Measurements from ENCODE around the gene NOM1.
"Not testable (repeated sequence)": the region's sequence is repeated elsewhere in the genome, so short reads cannot be mapped to it uniquely, and the experiment has no call there.

The NOM1 gene

GRCh38 chr7:156940421-156941122 is 8.9 kb upstream of the NOM1 start:
- DNase-seq: no peak

DNA sequence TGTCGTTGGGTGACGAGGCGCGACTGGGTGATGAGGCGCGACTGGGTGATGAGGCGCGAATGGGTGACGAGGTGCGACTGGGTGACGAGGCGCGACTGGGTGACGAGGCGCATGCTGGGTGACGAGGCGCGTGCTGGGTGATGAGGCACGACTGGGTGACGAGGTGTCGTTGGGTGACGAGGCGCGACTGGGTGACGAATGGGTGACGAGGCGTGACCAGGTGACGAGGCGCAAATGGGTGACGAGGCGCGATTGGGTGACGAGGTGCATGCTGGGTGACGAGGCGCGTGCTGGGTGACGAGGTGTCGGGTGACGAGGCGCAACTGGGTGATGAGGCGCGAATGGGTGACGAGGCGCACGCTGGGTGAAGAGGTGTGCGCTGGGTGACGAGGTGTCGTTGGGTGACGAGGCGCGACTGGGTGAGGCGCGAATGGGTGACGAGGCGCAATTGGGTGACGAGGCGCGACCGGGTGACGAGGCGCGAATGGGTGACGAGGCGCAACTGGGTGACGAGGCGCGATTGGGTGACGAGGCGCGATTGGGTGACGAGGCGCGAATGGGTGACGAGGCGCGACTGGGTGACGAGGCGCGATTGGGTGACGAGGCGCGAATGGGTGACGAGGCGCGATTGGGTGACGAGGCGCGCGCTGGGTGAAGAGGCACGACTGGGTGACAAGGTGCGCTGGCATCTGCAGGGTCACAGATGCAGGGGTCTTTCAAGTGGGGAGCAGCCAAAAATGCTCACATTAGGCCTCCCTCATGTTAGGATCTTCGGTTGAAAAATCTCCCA is 7.9 kb upstream of the NOM1 start:
- no peak for DNase-seq

GRCh38 chr7:156942708-156943090 is 6.8 kb upstream of the NOM1 start:
- no peak for DNase-seq

DNA sequence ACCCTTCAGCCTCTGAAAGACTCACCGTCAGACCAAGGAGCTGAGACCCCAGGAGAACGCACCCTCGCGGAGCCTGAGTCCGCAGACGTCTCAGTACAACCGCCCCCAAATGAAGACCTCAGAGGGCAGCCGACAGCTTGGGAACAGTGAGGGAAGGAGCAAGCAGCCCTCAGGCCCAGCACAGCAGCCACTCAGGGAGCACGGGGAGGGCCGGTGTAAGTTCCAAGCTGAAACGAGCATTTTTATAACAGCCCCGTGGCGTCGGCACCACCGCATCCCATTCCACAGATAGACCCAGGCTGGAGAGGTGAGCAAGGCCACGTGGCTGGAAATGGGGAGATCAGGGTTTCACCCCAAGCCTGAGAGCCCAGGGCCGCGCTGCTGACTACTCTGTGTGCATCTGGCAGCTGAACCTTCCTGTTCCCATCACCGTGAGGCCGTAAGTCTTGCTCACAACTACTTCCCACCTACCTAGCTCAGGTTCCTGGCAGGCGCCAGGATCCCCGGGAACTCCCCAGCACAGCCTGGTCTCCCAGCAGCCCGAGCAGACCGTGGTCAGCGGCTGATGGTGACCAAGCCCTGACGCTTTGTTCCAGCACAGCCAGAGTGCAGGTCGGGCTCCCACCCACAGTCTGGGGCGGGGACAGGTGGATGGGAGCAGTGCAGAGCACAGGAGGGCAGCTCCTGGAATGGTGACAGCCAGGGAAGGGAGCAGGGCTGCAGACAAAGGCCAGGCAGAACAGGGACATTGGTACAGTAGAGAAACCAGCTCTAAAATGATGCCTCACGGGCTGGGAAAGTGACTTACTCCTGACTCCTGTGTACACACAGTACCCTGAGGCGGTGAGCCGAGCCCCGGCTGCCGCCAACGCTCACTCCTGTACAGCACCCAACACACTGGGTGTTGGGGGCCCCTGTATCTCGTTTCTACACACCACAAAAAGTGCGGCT is 6.1 kb upstream of the NOM1 start:
- no peak for DNase-seq

DNA sequence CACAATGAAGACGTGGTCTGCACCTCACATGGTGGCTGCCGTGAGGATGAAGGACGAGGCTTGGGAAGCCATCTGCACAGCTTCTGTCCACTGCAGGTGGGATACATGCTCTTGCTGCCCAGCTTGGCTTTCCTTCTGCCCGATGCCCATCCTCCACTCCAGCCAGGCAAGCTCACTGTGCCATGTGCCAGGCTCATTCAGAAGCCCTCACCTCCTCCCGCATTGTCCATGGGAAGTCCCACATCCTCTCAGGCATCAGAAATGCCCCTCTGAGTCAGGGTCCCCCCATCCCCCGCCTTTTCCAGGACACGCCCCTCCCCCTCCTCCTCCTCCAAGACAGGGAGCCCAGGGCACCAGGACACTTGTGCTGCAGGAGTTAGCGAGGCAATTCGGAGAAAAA is 4.6 kb upstream of the NOM1 start:
- DNase-seq: no peak

- DNase-seq: no peak
Measured at GRCh38 chr7:156947120-156947843, 2.2 kb upstream of the NOM1 start.

DNA sequence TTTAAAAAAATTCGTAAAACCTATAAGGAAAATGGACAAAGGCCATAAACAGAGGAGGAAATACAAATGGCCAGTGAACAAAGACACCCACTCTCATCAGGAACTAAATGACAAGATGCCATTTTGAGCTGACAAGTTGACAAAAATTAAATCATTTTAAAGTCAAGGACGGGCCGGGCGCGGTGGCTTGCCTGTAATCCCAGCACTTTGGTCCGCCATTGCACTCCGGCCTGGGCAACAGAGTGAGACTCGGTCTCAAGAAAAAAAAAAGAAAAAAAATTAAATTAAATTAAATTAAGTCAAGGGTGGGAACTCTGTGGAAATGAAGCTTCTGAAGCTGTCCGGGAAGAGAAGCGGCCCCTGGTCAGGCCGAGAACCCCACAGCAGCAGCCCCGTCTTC is 1.2 kb upstream of the NOM1 start:
- DNase-seq: peak in 2 of 4 experiments; percentile 6

- DNase-seq: peak in 3 of 4 experiments; percentile 40 to 45 (median 41)
Measured at GRCh38 chr7:156950381-156950858, 908 bp downstream of the NOM1 start.

DNA sequence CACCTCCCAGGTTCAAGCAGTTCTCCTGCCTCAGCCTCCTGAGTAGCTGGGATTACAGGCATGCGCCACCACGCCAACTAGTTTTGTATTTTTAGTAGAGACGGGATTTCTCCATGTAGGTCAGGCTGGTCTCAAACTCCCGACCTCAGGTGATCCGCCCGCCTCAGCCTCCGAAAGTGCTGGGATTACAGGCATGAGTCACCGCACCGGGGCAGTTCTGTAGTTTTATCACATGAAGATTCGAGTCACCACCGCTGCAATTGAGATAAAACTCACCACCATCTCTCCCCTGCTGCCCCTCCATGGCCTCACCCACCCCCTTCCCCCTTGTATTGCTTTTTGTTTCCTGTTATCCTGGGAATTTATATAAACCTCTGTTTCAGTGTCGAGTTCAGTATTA is 3.7 kb downstream of the NOM1 start:
- not testable (repeated sequence) for DNase-seq

DNA sequence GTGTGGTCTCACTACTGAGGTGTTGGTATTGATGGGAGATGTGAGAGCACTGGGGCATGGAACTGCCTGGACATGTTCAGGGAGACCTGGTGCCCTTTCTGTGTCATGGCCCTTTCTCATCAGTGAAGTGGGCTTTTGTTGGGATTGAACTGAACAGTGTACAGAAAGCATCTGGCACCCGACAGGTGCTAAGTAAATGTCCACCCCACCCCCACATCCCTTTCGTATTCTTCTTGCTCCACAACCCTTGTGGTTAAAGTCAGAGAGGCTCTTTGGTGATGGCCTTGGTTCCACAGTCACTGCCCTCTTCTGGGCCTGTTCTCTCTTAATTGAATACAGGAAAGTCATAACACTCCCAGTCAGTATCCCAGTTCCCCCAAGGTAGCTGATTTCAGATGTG is 5.4 kb downstream of the NOM1 start:
- DNase-seq: no peak

DNA sequence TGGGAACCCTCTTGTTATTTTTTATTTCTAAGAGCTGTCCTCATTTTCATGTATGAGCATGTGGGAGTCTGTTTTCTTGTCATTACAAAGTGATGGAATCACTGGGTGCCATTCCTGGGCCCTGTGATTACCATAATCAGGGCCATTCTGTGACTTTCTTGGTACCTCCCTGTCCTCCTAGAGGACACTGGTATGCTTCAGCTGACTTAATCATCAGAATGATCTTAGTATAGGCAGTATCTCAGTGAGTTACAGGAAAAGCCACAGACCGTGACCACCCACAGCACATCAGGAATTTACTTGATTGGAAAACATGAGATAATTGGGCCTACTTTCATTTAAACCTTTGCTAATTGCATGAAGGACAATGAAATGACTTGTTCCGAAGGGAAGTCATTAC is 7.2 kb downstream of the NOM1 start:
- DNase-seq: no peak

GRCh38 chr7:156962145-156962544 is 12.6 kb downstream of the NOM1 start:
- DNase-seq: no peak

- DNase-seq: no peak
Measured at GRCh38 chr7:156962897-156963296, 13.4 kb downstream of the NOM1 start.

- DNase-seq: no peak
Measured at GRCh38 chr7:156963472-156963871, 14.0 kb downstream of the NOM1 start.

GRCh38 chr7:156964971-156965370 is 15.5 kb downstream of the NOM1 start:
- no peak for DNase-seq

GRCh38 chr7:156966387-156966786 is 16.9 kb downstream of the NOM1 start:
- DNase-seq: no peak

DNA sequence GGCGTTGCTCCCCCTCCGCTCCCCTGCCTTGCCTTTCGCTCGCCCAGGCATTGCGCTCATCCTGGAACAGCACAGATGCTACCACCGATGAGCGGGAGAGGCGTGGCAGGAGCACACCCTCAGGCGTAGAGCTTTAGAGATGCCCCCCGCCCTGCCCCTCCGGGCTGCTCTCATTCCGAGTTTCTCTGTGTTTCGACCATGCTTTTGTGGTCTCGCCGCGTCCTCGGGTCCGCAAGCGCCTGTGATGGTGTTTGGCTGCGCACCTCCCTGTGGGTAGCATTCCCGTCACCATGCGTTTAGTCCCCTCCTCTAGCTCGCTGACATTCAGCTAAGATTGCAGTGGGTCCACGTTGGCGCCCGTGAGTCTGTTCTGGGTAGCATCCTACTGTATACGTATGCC is 18.7 kb downstream of the NOM1 start:
- DNase-seq: no peak

DNA sequence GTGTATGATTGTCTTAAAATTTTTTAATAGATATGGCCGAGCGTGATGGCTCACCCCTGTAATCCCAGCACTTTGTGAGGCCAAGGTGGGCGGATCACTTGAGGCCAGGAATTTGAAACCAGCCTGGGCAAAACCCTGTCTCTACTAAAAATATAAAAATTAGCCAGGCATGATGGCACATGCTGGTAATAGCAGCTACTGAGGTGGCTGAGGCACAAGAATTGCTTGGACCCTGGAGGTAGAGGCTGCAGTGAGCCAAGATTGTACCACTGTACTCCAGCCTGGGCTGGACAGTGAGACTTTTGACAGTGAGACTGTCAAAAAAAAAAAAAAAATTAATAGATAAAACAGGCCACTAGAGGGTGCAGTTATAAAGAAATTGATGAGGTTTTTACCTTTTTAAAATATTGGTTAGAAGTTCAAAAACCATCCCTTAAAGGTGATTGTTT is 20.5 kb downstream of the NOM1 start:
- DNase-seq: peak in 2 of 4 experiments; percentile 14 to 37

GRCh38 chr7:156975620-156976019 is 26.1 kb downstream of the NOM1 start:
- DNase-seq: no peak

- no peak for DNase-seq
Measured at GRCh38 chr7:156979007-156979606, 29.6 kb downstream of the NOM1 start.

DNA sequence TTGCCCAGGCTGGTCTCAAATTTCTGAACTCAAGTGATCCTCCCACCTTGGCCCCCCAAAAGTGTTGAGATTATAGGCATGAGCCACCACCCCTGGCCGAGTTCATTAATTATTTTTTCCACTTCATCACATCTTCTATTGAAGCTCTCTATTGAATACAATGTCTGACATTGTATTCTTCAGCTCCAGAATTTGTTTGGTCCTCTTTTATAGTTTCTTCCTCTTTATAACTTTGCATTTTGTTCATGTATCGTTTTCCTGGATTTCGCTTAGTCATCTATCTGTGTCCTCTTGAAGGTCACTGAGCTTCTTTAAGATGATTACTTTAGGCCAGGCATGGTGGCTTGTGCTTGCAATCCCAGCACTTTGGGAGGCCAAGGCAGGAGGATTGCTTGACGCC is 30.2 kb downstream of the NOM1 start:
- DNase-seq: no peak
